Activated CD4-positive, alpha-beta T cell treated with anti-CD3 and anti-CD28 coated beads for 24 hours (primary cell): ENCODE measurements around the gene MDM2.

Experiments used
- DNase-seq, 2 donors: peaks; one replicate each; pipeline ENCODE4 v3.0.0-alpha.2; 2020; ENCODE audit warnings: low read depth in 2 of 2

The MDM2 gene

DNA sequence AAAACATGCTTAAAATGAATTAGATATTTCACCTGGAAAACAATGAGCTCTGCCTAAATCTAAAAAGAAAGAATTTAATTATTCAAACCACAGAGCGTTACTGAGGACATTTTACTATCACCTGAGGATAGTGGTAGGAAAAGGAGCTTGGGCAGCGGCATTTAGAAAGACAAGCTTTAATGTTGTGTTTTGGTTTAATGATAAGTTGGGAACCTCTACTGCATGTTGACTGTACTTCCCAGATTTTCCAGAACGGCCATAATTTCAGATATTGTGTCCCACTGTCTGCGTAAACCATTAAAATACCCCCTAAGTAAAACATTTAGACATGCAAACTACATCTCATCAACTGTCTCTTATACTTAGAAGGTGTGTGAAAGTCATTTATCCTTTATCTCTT lies 69.6 kb downstream of the MDM2 start:
- no peak for DNase-seq

DNA sequence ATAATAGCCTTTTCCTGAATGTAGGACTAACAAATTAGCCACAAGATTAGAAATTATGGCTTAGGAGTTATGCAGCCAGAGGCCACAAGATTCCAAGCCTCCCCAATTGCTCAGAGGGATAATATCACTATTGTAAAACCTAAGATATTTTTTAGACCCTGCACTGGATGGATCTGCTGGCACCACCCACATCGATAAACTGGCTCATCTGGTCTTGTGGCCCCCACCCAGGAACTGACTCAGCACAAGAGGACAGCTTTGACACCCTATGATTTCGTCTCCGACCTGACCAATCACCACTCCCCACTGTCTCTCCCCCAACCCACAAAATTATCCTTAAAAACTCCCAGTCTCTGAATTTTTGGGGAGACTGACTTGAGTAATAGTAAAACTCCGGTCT lies 70.3 kb downstream of the MDM2 start:
- no peak for DNase-seq

DNA sequence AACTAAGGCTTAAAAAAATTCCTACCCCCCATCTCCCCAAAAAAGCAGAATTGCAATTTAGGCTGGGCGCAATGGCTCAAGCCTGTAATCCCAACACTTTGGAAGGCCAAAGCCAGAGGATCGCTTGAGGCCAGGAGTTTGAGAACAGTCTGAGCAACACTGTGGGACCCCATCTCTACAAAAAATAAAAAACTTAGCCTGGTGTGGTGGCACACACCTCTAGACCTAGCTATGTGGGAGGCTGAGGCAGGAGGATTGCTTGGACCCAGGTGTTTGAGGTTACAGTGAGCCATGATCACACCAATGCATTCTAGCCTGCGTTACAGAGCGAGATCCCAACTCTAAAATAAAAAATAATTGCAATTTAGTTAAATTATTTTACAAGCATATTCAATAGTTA lies 70.9 kb downstream of the MDM2 start:
- no peak for DNase-seq

DNA sequence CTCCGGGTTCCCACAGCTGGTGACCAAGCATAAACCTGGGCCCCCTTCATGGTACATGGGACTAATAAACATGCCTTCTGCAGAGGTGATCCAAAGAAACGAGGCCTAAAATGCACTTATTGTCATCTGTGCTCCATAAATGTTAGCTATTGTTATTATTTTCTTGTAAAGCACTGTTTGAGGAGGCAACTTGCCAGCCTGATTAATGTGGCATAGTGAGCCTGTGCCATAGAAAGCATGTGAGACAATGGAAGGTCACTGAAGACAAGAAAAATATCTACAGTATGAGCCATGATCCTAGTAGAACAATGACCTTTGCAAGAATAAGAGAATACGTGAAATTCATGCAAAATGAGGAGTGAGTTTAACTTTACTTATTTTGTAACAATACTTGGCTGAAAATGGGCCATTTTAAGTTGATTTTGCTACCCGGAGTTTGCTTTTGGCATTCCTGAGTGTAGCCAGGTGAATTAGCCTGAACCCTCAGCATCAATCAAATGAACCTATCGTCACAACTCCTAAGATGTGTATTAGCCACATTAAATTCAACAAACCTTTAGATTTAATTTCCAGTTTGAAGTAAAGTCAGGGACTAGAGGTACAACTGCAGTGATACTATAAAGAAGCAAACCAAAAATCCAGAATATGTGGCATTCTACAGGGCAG lies 72.8 kb downstream of the MDM2 start:
- DNase-seq: no peak

DNA sequence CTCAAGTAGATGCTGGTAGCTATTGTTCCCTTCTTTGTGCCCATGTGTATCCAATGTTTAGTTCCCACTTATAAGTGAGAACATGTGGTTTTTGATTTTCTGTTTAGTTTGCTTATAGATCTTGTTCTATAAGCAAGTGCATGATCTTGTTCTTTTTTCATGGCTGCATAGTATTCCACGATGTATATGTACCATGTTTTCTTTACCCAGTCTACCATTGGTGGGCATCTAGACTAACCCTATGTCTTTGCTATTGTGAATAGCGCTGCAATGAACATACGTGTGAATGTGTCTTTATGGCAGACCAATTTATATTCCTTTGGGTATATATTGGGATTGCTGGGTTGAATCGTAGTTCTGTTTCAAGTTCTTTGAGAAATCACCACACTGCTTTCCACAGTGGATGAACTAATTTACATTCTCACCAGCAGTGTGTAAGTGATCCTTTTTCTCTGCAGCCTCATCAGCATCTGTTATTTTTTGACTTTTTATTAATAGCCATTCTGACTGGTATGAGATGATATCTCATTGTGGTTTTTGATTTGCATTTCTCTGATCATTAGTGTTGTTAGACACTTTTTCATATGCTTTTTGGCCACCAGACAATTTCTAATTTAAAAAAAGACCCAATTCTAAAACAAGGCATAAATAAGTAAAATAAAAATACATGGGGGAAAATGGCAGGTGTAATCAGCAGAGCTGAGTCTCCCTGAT lies 74.4 kb downstream of the MDM2 start:
- DNase-seq: no peak

DNA sequence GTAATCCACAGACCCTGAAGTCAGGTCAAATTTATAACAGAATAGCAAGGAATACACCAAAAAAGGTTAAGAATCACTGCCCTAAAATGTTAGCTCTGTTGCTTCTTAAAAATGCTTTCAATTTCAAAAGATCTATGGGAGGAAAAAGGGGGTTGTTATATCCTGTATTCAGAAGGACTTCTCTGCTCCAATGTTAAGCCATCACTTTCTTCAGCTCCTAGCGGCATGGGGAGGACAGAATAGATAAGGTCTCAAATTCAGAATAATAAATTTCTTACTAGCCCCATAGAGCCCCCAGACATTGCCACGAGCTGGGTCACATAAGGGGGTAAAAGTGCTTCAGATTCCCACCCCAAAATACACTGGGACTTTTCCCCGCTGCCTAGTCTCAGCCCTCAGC lies 75.2 kb downstream of the MDM2 start:
- DNase-seq: no peak

DNA sequence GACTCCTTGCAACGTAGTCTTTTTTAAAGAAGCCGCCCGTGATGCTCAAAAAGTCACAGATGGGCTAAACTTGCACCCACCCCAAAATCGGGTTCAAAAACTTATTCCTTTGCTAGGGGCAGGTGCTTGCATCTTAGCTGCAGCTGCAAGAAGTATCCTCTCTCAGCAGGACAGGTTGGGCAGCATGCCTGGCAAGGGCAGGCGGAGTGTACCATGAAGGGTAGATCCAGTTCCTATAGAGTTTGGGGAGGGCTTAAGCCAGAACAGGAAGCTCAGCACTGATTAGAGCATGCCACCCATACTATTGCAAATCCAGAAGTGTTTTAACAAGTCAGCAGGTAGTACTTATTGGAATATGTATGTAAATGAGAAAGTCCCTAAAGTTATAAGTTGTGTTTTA lies 76.3 kb downstream of the MDM2 start:
- no peak for DNase-seq

DNA sequence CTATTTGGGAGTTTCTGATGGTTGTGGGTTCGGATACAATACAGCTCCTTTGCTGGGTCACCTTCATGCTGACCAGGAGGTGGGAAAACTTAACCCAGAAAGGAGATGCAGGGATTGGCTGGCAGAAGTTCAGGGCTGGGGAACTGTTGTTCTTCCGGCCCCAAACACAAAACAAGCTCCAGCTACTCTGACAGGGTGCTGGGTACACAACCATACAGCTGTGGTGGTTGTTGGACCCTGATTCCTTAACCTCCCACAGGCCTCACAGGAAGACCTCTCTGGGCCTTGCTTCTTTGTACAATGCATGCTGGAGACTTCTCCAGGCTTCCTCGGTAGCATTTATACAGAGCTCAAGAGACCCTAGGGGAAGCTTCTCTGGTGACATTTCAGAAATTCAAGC lies 77.4 kb downstream of the MDM2 start:
- no peak for DNase-seq

DNA sequence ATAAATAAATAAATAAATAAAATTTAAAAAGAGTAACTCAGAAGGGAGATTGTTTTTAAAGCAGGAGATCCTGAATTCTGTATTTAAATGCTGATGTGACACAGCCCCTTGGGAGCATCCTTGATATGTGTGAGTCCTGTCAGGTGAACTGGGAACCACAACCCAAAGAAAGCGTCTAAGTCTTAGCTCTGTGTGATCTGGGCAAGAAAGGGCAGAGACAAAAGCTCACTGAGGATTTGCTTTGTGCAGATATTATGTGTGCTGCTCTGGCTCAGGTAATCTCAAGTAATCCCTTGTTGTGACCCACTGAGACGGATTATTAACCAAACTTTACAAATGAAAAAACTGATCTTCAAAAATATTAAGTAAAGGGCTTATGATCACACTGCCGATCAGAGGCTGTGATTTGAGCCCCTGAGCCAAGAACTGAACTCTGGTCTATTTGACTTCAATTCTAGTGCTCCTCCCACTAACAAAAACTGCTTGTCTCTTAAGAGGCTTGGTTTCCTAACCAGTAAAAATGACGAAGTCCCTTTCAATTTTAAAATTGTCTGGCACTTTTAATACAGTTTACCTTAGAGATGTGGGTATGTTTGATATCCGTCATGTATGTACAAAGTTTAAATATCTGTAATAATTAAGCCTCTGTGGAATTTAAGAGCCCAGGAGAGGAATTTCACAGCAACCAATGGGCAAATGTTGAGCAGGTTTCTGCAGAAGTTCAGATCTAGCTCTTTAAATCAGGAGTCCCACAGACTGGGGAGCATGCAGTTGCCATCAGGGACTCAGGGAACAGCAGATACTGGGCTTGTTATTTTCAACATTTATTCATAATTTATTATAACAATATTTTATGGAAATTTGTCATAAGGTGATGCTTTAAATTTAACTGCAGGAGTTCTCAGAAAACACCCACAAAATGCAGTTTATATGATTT lies 78.9 kb downstream of the MDM2 start:
- DNase-seq: no peak

DNA sequence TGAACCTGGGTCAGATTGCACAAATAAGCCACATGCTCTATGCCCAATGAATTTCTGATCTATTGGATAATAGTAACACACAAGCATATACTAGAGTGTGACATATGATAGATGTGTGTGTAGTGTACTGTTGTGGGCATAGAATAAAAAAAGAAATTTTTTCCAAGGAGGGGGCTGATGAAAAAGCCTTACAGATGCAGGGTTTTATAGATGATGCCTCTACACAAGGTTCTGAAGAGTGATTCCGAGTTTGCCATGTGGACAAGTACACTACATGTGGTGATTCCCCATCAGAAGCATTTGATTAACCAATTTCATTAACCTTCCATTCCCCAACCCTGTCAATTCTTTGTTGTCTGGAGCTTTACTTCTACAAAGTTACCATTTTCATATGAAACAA lies 79.7 kb downstream of the MDM2 start:
- no peak for DNase-seq

DNA sequence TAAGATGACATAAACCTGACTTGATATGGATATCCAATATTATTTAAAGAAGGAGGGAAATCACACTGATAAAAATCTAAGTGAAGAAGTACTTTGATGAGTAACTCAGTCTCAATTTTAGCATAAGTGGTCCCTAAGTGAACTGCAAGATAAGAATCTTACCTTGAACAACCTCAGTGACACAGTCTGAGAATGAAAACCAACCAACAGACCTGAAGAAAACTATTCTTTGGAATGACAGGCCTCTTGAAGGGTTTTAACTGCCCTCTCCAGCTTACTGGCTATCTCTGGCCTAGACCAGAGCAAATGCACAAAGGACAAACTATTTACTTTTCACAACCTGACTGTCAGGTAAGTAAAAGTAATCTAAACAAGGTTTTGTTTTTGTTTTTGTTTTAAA lies 80.3 kb downstream of the MDM2 start:
- DNase-seq: no peak

DNA sequence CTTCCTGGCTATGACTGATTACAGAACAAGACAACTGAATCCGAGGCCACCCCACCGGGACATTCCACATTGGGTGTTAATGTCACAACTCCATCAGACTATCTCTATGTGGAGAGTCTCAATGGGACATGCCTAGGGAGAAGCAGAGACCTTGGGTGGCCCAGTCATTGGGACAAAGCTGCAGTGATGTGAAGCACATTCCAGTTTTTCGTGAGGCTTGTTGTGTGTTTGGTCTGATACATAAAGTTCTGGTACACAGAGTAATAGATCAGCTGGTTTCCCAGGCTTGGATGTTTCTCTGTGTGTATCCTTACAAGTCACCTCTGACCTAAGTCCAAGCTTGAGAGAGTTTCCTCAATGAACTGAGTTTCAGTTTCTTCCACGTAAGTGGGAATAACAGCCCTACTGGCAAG lies 82.7 kb downstream of the MDM2 start:
- DNase-seq: no peak

DNA sequence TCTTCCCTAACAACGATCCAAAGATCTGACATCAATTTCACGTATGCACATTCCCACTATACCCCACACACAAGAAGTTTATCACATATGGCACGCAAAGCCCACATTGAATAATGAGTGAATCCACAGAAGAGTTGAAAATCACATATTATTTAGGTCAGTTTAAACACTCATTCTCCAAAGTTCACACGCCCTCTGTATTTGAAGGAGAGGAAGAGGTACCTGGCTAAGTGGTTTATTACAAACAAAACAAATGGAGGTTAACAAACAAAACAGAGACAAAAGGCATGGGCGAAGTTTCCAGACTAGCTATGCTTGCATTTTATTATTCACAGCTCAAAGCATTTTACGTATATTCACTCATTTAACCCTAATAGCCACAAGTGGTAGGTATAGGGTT lies 83.2 kb downstream of the MDM2 start:
- no peak for DNase-seq

DNA sequence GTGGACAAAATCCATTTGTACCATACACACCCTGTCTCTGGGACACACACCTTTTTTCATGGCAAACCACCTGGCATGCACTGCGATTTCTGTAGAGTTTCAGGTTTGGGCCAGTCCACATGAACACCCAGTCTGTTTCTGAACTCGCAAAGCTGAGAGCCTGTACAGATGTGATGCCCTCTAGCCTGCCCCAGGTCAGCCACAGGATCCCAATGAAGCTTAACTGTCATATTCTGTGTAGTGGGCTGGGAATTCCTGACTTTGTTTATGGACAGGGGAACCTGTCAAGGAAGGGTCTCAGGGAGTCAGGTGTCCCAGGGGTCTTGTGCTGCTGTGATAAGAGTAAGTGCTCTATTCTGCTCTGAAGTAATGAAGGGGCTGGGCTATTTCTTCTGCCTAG lies 85.2 kb downstream of the MDM2 start:
- no peak for DNase-seq

DNA sequence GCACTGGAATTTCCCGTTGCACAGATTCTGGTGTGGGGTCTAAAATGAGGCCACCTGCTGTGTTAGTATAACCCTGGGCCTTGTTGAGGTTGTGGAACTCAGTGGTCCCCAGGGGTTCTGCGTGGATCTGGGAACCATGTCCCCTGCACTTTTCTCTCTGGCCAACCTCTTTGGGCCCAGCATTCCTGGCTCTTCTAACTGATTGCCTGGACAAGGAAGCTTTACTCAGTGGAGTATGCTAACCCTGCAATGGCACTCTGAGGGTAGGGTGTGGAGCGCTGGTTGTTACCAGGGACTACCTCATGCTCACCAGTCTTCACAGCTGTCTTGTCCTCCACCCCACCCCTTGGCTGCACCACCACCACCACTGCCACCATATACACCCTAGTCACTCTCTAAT lies 85.8 kb downstream of the MDM2 start:
- no peak for DNase-seq

DNA sequence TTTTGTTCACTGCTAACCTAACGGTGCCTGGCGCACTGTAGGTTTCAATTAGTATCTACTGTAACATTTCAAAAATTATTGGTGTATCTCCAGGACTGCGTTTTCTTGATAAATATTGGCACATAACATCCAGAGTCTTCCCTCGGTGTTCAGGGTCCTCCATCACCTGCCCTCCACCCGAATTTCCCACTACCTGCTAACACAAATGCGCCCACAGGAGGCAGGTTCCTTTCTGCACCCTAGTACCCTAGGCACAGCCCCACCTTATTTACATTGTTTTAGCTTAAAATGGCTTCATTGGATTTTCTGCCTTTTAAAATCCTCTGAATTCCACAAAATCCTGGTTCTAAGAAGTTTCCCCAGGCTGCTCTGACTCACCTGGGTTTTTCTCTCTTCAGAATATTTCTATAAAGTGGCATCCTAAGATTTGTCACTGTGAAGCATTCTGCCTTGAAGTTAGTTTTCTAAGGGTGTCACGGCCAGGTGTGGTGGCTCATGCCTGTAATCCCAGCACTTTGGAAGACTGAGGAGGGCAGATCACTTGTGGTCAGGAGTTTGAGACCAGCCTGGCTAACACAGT lies 86.4 kb downstream of the MDM2 start:
- no peak for DNase-seq

DNA sequence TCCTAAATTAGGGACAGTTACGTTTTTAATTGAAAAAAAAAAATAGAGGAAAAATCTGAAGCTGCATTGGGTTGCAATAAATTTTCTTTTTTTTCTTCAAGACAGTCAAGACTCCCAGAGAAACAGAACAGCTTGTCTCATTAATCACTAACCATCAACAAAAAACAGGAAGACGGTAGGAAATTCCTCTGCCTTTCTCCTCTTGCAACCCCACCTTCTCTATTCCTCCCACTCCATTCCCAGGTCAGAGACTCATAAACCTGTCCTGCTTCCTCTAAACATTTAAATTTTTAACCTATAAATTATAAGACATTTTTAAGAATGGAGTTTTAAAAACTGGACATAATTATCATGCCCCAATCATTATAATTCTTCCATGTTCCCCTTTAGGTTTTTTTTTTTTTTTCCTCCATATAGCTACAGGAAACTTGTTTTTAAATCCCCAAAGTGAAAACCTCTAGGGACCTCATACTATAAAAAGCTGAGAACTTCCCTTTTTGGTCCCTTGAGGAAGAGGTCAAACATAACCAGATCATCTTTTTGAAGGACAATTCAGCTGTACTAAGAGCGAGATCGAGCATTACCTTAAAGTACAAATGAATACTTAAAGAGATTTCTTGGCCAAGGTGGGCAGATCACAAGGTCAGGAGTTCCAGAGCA lies 89.0 kb downstream of the MDM2 start:
- DNase-seq: no peak

DNA sequence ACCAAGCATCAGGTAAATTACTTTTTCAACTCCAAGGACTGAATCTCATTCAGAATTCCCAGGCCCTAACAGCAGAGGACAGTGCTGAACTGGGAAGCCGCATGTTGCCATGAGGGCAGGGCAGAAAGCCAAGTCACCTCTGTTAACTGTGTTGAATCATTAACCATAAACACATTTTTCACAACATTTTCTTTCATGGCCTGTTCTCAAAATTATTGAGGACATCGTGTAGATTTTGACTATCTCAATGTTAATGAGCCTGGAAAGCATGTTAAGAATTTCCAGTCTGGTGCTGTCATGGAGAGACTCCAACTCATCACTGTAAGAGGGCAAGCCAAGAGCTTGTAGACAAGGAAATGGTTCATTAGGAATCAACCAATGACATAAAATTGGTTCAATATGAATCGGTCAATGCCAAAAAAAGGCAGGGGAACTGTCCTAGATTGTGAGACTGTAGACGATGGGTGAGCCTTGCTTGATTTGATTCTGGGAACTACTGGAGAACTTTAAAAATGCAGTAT lies 91.3 kb downstream of the MDM2 start:
- DNase-seq: no peak

DNA sequence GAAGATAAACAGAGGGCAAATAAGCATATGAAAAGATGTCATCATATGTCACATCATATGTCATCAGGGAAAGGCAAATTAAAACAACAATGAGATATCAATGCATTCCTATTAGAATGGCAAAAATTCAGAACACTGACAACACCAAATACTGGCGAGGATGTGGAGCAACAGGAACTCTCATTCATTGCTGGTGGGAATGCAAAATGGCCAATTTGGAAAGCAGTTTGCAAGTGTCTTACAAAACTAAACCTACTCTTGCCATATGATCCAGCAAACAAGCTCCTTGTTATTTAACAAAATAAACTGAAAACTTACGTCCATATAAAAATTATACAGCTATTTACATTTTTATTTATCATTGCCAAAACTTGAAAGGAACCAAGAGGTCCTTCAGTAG lies 92.3 kb downstream of the MDM2 start:
- no peak for DNase-seq
